Measurements from ENCODE around the gene GALR1.

GALR1 gene

GRCh38 chr18:77304268-77304667 lies 54.6 kb downstream of the GALR1 start:
- Histone ChIP-seq H3K4me3 (ENCODE audit: low read length) (no peak overlapping the region), H3K4me1 (ENCODE audit: insufficient read depth, low read length) (no peaks in the 10 kb centered on the region), H3K9ac (ENCODE audit: low read depth, low read length) (no peak overlapping the region), H3K27me3 (ENCODE audit: insufficient read depth, low read length) (no peaks in the 10 kb centered on the region), H3K36me3 (ENCODE audit: insufficient read depth, low read depth, low read length) (no peaks in the 10 kb centered on the region), H3K9me3 (ENCODE audit: insufficient read depth, low read depth, low read length) (no peaks in the 10 kb centered on the region), H3K27ac (ENCODE audit: low read length) (no peak overlapping the region)

GRCh38 chr18:77305676-77306075 lies 56.0 kb downstream of the GALR1 start:
- H3K4me1 ChIP-seq (ENCODE audit: insufficient read depth, low read length): no peaks in the 10 kb centered on the region
- no peak overlapping the region for H3K27ac ChIP-seq (ENCODE audit: low read length)
- no peaks in the 10 kb centered on the region for H3K36me3 ChIP-seq (ENCODE audit: insufficient read depth, low read depth, low read length)
- no peak overlapping the region for H3K4me3 ChIP-seq (ENCODE audit: low read length)
- no peaks in the 10 kb centered on the region for H3K27me3 ChIP-seq (ENCODE audit: insufficient read depth, low read length)
- no peaks in the 10 kb centered on the region for H3K9me3 ChIP-seq (ENCODE audit: insufficient read depth, low read depth, low read length)
- H3K9ac ChIP-seq (ENCODE audit: low read depth, low read length): no peak overlapping the region

- Histone ChIP-seq H3K36me3 (ENCODE audit: insufficient read depth, low read depth, low read length) (no peaks in the 10 kb centered on the region), H3K9me3 (ENCODE audit: insufficient read depth, low read depth, low read length) (no peaks in the 10 kb centered on the region), H3K27ac (ENCODE audit: low read length) (no peak overlapping the region), H3K4me3 (ENCODE audit: low read length) (no peak overlapping the region), H3K9ac (ENCODE audit: low read depth, low read length) (no peak overlapping the region), H3K4me1 (ENCODE audit: insufficient read depth, low read length) (no peaks in the 10 kb centered on the region), H3K27me3 (ENCODE audit: insufficient read depth, low read length) (no peaks in the 10 kb centered on the region)
Observed at GRCh38 chr18:77308216-77308615, 58.6 kb downstream of the GALR1 start.

GRCh38 chr18:77314511-77314910 lies 64.9 kb downstream of the GALR1 start:
- Histone ChIP-seq H3K4me3 (ENCODE audit: low read length) (no peak overlapping the region), H3K36me3 (ENCODE audit: insufficient read depth, low read depth, low read length) (no peaks in the 10 kb centered on the region), H3K27me3 (ENCODE audit: insufficient read depth, low read length) (no peaks in the 10 kb centered on the region), H3K9me3 (ENCODE audit: insufficient read depth, low read depth, low read length) (no peaks in the 10 kb centered on the region), H3K4me1 (ENCODE audit: insufficient read depth, low read length) (peaks cover 4% of the 10 kb centered on the region; the same call in 1 of the 2 replicates), H3K27ac (ENCODE audit: low read length) (no peak overlapping the region), H3K9ac (ENCODE audit: low read depth, low read length) (no peak overlapping the region)

- H3K9me3 ChIP-seq (ENCODE audit: insufficient read depth, low read depth, low read length): no peaks in the 10 kb centered on the region
- no peak overlapping the region for H3K27ac ChIP-seq (ENCODE audit: low read length)
- H3K4me1 ChIP-seq (ENCODE audit: insufficient read depth, low read length): peaks cover 7% of the 10 kb centered on the region; the same call in 1 of the 2 replicates
- H3K27me3 ChIP-seq (ENCODE audit: insufficient read depth, low read length): no peaks in the 10 kb centered on the region
- H3K36me3 ChIP-seq (ENCODE audit: insufficient read depth, low read depth, low read length): no peaks in the 10 kb centered on the region
- H3K4me3 ChIP-seq (ENCODE audit: low read length): no peak overlapping the region
- no peak overlapping the region for H3K9ac ChIP-seq (ENCODE audit: low read depth, low read length)
Observed at GRCh38 chr18:77314952-77315351, 65.3 kb downstream of the GALR1 start.

GRCh38 chr18:77316008-77316407 lies 66.4 kb downstream of the GALR1 start:
- H3K9ac ChIP-seq (ENCODE audit: low read depth, low read length): no peak overlapping the region
- H3K27ac ChIP-seq (ENCODE audit: low read length): no peak overlapping the region
- no peaks in the 10 kb centered on the region for H3K27me3 ChIP-seq (ENCODE audit: insufficient read depth, low read length)
- H3K4me1 ChIP-seq (ENCODE audit: insufficient read depth, low read length): peaks cover 8% of the 10 kb centered on the region; the same call in 1 of the 2 replicates
- no peaks in the 10 kb centered on the region for H3K9me3 ChIP-seq (ENCODE audit: insufficient read depth, low read depth, low read length)
- no peaks in the 10 kb centered on the region for H3K36me3 ChIP-seq (ENCODE audit: insufficient read depth, low read depth, low read length)
- H3K4me3 ChIP-seq (ENCODE audit: low read length): no peak overlapping the region

GRCh38 chr18:77316641-77317040 lies 67.0 kb downstream of the GALR1 start:
- H3K27ac ChIP-seq (ENCODE audit: low read length): no peak overlapping the region

GRCh38 chr18:77320971-77321559 lies 71.4 kb downstream of the GALR1 start:
- no peak overlapping the region for H3K27ac ChIP-seq (ENCODE audit: low read length)
- peaks cover 8% of the 10 kb centered on the region; the same call in 1 of the 2 replicates for H3K4me1 ChIP-seq (ENCODE audit: insufficient read depth, low read length)
- no peak overlapping the region for H3K4me3 ChIP-seq (ENCODE audit: low read length)
- H3K36me3 ChIP-seq (ENCODE audit: insufficient read depth, low read depth, low read length): no peaks in the 10 kb centered on the region
- H3K27me3 ChIP-seq (ENCODE audit: insufficient read depth, low read length): no peaks in the 10 kb centered on the region
- no peaks in the 10 kb centered on the region for H3K9me3 ChIP-seq (ENCODE audit: insufficient read depth, low read depth, low read length)
- no peak overlapping the region for H3K9ac ChIP-seq (ENCODE audit: low read depth, low read length)

More at GRCh38 chr18:77316641-77317040, 67.0 kb downstream of the GALR1 start:
- Histone ChIP-seq H3K4me3 (ENCODE audit: low read length) (no peak overlapping the region), H3K4me1 (ENCODE audit: insufficient read depth, low read length) (peaks cover 8% of the 10 kb centered on the region; the same call in 1 of the 2 replicates), H3K9me3 (ENCODE audit: insufficient read depth, low read depth, low read length) (no peaks in the 10 kb centered on the region), H3K36me3 (ENCODE audit: insufficient read depth, low read depth, low read length) (no peaks in the 10 kb centered on the region), H3K27me3 (ENCODE audit: insufficient read depth, low read length) (no peaks in the 10 kb centered on the region), H3K9ac (ENCODE audit: low read depth, low read length) (no peak overlapping the region)

- no peaks in the 10 kb centered on the region for H3K9me3 ChIP-seq (ENCODE audit: insufficient read depth, low read depth, low read length)
- no peak overlapping the region for H3K27ac ChIP-seq (ENCODE audit: low read length)
- H3K27me3 ChIP-seq (ENCODE audit: insufficient read depth, low read length): no peaks in the 10 kb centered on the region
- H3K36me3 ChIP-seq (ENCODE audit: insufficient read depth, low read depth, low read length): no peaks in the 10 kb centered on the region
- peaks cover 8% of the 10 kb centered on the region; the same call in 1 of the 2 replicates for H3K4me1 ChIP-seq (ENCODE audit: insufficient read depth, low read length)
- no peak overlapping the region for H3K9ac ChIP-seq (ENCODE audit: low read depth, low read length)
- no peak overlapping the region for H3K4me3 ChIP-seq (ENCODE audit: low read length)
Observed at GRCh38 chr18:77321823-77322805, 72.5 kb downstream of the GALR1 start.

- Histone ChIP-seq H3K9ac (ENCODE audit: low read depth, low read length) (no peak overlapping the region), H3K27me3 (ENCODE audit: insufficient read depth, low read length) (no peaks in the 10 kb centered on the region), H3K4me3 (ENCODE audit: low read length) (no peak overlapping the region), H3K4me1 (ENCODE audit: insufficient read depth, low read length) (peaks cover 8% of the 10 kb centered on the region; the same call in 1 of the 2 replicates), H3K27ac (ENCODE audit: low read length) (no peak overlapping the region), H3K36me3 (ENCODE audit: insufficient read depth, low read depth, low read length) (no peaks in the 10 kb centered on the region), H3K9me3 (ENCODE audit: insufficient read depth, low read depth, low read length) (no peaks in the 10 kb centered on the region)
Observed at GRCh38 chr18:77323640-77324299, 74.1 kb downstream of the GALR1 start.

All from iPS-20b (cell line).